Small intestine (tissue), 7 donors: ENCODE measurements around the gene NT5DC3. TPM values are rescaled to one million over a fixed set of nuclear protein-coding genes. Genes with fewer than 3 reads are reported as not detected.
"Not testable (repeated sequence)": the region's sequence is repeated elsewhere in the genome, so short reads cannot be mapped to it uniquely, and the experiment has no call there.

Experiments
- DNase-seq, 2 donors: peaks; one replicate each; pipeline versions ENCODE4 v3.0.0 to v3.0.0-alpha.2; 2013
- FAIRE-seq: peaks from 2 replicates; lab custom pipeline; 2012; peaks lifted over from hg19 to GRCh38; lab: Jason Lieb, UNC
- H3K27ac ChIP-seq, 3 donors: one replicate each; pipeline ENCODE4 v1.5.1; 2013; ENCODE audit warnings: low read length in 2 of 3, mild to moderate bottlenecking in 2 of 3, control low read depth in 1 of 3, inconsistent platforms in 1 of 3, low read depth in 1 of 3, moderate library complexity in 1 of 3
- H3K27me3 ChIP-seq, 3 donors: one replicate each; pipeline ENCODE4 v1.6.1; 2013; ENCODE audit warnings: low read length in 3 of 3, inconsistent platforms in 1 of 3; ENCODE audit not compliant: control insufficient read depth in 3 of 3, insufficient read depth in 3 of 3
- H3K36me3 ChIP-seq, 3 donors: one replicate each; pipeline ENCODE4 v1.6.1; 2013; ENCODE audit warnings: low read length in 3 of 3, inconsistent platforms in 1 of 3, low read depth in 1 of 3, mild to moderate bottlenecking in 1 of 3, moderate library complexity in 1 of 3; ENCODE audit not compliant: control insufficient read depth in 3 of 3, insufficient read depth in 2 of 3
- H3K4me1 ChIP-seq, 3 donors: one replicate each; pipeline ENCODE4 v1.6.1; 2013; ENCODE audit warnings: low read length in 2 of 3, inconsistent platforms in 1 of 3, low read depth in 1 of 3, mild to moderate bottlenecking in 1 of 3, moderate library complexity in 1 of 3; ENCODE audit not compliant: control insufficient read depth in 3 of 3, insufficient read depth in 2 of 3
- H3K4me3 ChIP-seq, 3 donors: one replicate each; pipeline ENCODE4 v1.5.1; 2013; ENCODE audit warnings: low read length in 3 of 3, control low read depth in 1 of 3, inconsistent platforms in 1 of 3, low read depth in 1 of 3, mild to moderate bottlenecking in 1 of 3, moderate library complexity in 1 of 3
- H3K9me3 ChIP-seq, 2 donors: one replicate each; pipeline ENCODE4 v1.6.1; 2013; ENCODE audit warnings: low read depth in 1 of 2, low read length in 1 of 2; ENCODE audit not compliant: control insufficient read depth in 2 of 2, insufficient read depth in 1 of 2
- WGBS, 3 donors: extraction: QIAGEN DNeasy Blood & Tissue Kit; methylation state at CpG; one replicate each; pipeline ENCODE4 v1.1.7; 2013; 5-methylcytosine and 5-hydroxymethylcytosine counted together
- polyA plus RNA-seq, 4 donors: library from polyadenylated mRNA; stranded (reverse) in 3 of 4; unstranded in 1 of 4; fragments of 200-250 nt in 3 of 4; fragments of 120-200 nt in 1 of 4; gene quantifications; one replicate each; pipeline versions ENCODE4 v1.2.1 to v1.2.3, GENCODE V29; 2013
- donor health status: healthy with polysubstance abuse.
- donor health status: control.
- donor health status: control.
- donor health status: Bipolar disorder and iron deficiency.
- donor health status: healthy.

The NT5DC3 gene
- polyA plus RNA-seq, 4 donors: 0.22 to 8.7 (median 0.78) TPM

DNA sequence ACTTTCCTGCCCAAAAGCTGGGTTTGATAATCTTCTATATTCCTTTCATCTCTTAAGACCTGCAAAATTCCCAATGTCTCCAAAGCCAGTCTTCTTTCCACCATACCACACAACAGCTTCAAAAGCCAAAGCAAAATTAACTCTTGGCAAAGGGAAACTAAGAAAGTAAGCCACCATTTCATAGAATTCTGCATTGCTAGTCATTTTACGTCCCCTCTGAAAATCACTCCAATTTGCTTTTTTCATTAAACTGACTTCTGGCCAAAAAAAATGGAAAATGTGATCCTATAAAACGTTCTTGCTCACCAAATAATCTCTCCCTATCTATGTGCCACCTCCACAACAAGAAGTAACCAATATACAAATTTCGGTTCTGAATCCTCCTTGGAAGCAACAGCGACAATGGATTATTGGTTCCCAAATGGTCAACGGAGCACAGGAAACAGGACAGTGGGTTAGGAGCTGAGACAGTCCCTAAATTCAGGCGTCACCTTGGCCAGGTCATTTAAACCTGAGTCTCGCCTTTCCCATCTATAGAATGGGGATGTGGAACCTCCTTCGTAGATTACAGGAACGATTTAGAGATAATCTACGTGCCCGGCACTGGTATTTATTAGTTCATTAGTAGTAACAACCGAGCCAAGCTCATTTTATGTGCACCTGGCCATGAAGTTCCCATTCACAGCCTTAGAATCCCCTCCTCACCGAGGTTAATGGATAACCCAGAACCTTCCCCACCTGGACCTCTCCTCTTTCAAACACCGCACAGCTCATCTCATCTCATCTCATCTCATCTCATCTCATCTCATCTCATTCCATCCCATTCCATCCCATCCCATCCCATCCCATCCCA, 1.2 kb downstream of the NT5DC3 start:
- H3K9me3 ChIP-seq: peaks cover 0 to 3% of the 10 kb centered on the region in 2 donors
- H3K4me1 ChIP-seq: peaks cover 4 to 37% (median 6%) of the 10 kb centered on the region in 3 donors
- DNase-seq: no peak
- H3K27ac ChIP-seq: no peak overlapping the region
- H3K27me3 ChIP-seq: no peaks in the 10 kb centered on the region
- no peaks in the 10 kb centered on the region for H3K36me3 ChIP-seq
- WGBS, 3 donors: 37 to 60% (median 52%) methylated on average over 14 of the region's 14 CpGs
- no peak for FAIRE-seq
- peak overlapping the region in 2 of 3 donors; percentile 80 to 85 for H3K4me3 ChIP-seq

- 73 to 85% (median 80%) methylated on average over 4 of the region's 4 CpGs for WGBS, 3 donors
- peaks cover 0 to 3% of the 10 kb centered on the region in 2 donors for H3K9me3 ChIP-seq
- H3K4me3 ChIP-seq: no peak overlapping the region
- DNase-seq (no peak), FAIRE-seq (no peak)
- H3K36me3 ChIP-seq: no peaks in the 10 kb centered on the region
- peaks cover under 1 to 33% (median 4%) of the 10 kb centered on the region in 3 donors for H3K4me1 ChIP-seq
- H3K27ac ChIP-seq: no peak overlapping the region
- H3K27me3 ChIP-seq: no peaks in the 10 kb centered on the region
Measured at GRCh38 chr12:103839103-103839502, 1.9 kb downstream of the NT5DC3 start.

DNA sequence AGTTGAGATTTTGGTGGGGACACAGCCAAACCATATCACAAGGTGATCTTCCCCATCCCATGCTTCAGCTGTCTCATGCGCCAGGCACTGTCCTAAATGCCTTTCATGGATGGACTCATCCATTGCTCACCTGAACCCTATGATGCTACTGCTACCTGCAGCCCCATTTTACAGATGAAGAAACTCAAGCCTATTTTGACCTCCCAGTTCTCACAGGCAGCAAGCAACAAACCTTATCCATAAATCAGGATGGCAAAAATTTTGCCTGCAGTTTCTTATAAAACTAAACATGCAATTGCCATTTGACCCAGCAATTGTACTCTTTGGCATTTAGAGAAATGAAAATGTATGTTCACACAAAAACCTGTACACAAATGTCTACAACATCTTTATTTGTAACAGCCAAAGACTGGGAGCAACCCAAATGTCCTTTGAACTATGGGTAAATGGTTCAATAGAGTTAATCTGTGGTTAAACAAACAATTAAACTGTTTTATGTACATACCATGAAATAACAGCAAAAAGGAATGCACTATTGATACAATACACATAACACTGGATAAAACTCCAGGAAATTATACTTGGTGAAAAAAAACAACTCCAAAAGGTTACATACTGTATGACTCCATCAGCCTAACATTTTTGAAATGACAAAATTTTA, 2.6 kb downstream of the NT5DC3 start:
- peaks cover 0 to 28% (median 4%) of the 10 kb centered on the region in 3 donors for H3K4me1 ChIP-seq
- no peak overlapping the region for H3K27ac ChIP-seq
- peaks cover 0 to 3% of the 10 kb centered on the region in 2 donors for H3K9me3 ChIP-seq
- H3K36me3 ChIP-seq: no peaks in the 10 kb centered on the region
- no peak overlapping the region for H3K4me3 ChIP-seq
- no peak for DNase-seq
- FAIRE-seq: no peak
- WGBS, 3 donors: 100% methylated on average over 1 of the region's 1 CpG
- no peaks in the 10 kb centered on the region for H3K27me3 ChIP-seq

DNA sequence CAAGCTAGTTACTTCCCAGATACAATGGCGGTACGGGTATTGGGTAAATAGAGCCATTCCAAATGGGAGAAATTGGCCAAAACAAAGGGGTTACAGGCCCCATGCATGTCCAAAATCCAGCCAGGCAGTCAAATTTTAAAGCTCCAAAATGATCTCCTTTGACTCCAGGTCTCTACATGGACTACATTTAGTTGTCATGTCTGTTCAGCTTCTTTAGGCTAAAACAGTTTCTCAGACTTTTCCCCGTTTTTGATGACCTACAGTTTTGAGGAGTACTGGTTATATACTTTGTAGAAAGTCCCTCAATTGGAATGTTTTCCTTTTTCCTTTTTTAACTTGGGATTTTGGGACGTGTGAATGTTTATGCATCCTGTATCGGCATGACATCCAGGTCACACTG, 4.7 kb downstream of the NT5DC3 start:
- Histone ChIP-seq H3K4me3 (no peak overlapping the region), H3K27ac (no peak overlapping the region), H3K4me1 (peaks cover 0 to 22% (median 4%) of the 10 kb centered on the region in 3 donors), H3K9me3 (no peaks in the 10 kb centered on the region), H3K36me3 (no peaks in the 10 kb centered on the region), H3K27me3 (no peaks in the 10 kb centered on the region)
- FAIRE-seq (no peak), DNase-seq (no peak)
- 84 to 85% (median 84%) methylated on average over 5 of the region's 5 CpGs for WGBS, 3 donors

DNA sequence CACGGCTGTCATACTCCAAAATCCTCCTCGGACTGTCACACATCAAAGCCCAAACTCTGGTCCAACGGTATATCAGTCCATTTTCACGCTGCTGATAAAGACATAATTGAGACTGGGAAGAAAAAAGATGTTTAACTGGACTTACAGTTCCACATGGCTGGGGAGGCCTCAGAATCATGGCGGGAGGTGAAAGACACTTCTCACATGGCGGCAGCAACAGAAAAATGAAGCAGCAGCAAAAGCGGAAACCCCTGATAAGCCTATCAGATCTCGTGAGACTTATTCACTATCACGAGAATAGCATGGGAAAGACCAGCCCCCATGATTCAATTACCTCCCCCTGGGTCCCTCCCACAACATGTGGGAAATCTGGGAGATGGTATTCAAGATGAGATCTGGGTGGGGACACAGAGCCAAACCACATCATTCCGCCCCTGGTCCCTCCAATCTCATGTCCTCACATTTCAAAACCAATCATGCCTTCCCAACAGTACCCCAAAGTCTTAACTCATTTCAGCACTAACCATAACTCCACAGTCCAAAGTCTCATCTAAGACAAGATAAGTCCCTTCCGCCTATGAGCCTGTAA, 5.2 kb downstream of the NT5DC3 start:
- FAIRE-seq, DNase-seq: not testable (repeated sequence)
- 89 to 94% (median 92%) methylated on average over 11 of the region's 11 CpGs for WGBS, 3 donors

DNA sequence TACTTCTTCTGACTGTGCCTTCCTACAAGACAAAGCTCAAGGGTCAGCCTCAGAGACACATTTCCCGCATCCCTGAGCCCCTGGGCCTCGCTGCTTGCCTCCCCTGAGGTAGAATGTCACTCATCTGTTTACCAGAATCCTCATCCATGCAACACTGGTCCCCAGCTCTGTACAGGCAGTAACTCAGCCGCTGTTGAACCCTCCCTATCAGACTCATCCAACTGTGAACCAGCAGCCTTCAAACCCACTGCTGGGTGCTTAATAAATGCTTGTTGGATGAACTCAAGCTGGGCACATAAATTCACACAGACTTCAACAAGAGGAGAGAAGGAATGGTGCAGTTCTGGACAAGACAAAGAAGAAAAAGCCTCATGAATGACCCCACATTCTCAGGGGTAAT, 6.1 kb downstream of the NT5DC3 start:
- Histone ChIP-seq H3K9me3 (peaks cover 0 to 5% of the 10 kb centered on the region in 2 donors), H3K4me1 (peaks cover 0 to 16% (median 1%) of the 10 kb centered on the region in 3 donors), H3K36me3 (no peaks in the 10 kb centered on the region), H3K27ac (no peak overlapping the region), H3K27me3 (no peaks in the 10 kb centered on the region), H3K4me3 (no peak overlapping the region)
- 84 to 90% (median 89%) methylated on average over 3 of the region's 3 CpGs for WGBS, 3 donors
- FAIRE-seq: no peak
- no peak for DNase-seq

More for the DNA sequence above, 5.2 kb downstream of the NT5DC3 start:
- not testable (repeated sequence) for H3K27me3 ChIP-seq, H3K4me3 ChIP-seq, H3K27ac ChIP-seq, H3K36me3 ChIP-seq, H3K9me3 ChIP-seq
- H3K4me1 ChIP-seq: peaks cover 0 to 22% (median 4%) of the 10 kb centered on the region in 3 donors

DNA sequence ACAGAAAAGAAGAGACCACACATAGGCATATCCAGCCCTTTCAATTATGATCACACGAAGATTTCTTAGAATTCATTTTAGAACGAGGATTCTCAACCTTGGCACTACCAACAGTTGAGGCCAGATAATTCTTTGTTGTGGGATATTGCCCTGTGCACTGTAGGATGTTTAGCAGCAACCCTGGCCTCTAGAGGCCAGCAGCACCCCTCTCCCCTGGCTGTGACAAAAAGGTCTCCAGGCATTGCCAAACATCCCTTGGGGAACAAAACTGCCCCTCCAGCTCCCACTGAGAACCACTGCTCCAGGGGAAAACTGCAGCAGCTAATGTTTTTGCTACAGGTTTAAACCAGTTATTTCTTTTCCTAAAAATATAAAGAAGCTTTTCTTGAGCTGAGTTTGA, 7.1 kb downstream of the NT5DC3 start:
- DNase-seq (no peak), FAIRE-seq (no peak)
- Histone ChIP-seq H3K27ac (no peak overlapping the region), H3K4me1 (peaks cover 0 to 14% (median 0%) of the 10 kb centered on the region in 3 donors), H3K9me3 (peaks cover 0 to 5% of the 10 kb centered on the region in 2 donors), H3K27me3 (no peaks in the 10 kb centered on the region), H3K36me3 (no peaks in the 10 kb centered on the region), H3K4me3 (no peak overlapping the region)
- 74 to 80% (median 78%) methylated on average over 2 of the region's 2 CpGs for WGBS, 3 donors

- H3K27ac ChIP-seq: no peak overlapping the region
- H3K27me3 ChIP-seq: no peaks in the 10 kb centered on the region
- no peaks in the 10 kb centered on the region for H3K36me3 ChIP-seq
- FAIRE-seq: no peak
- no peak overlapping the region for H3K4me3 ChIP-seq
- DNase-seq: no peak
- H3K9me3 ChIP-seq: peaks cover 0 to 5% of the 10 kb centered on the region in 2 donors
- WGBS, 3 donors: 84 to 91% (median 88%) methylated on average over 6 of the region's 6 CpGs
- H3K4me1 ChIP-seq: peaks cover 0 to 11% (median 0%) of the 10 kb centered on the region in 3 donors
Measured at GRCh38 chr12:103833095-103833775, 7.8 kb downstream of the NT5DC3 start.
